K562 (cell line): ENCODE results near the gene TGFB2. TPM values are rescaled to one million over a fixed set of nuclear protein-coding genes. Genes with fewer than 3 reads are reported as not detected.

Experiments used
- ATAC-seq: fragments of 200-7000 bp; cut with Tn5 transposase; 3 replicates; pipeline ENCODE4 v1.9.1; 2020; ENCODE audit warnings: moderate library complexity
- BruUV-seq: library from RNA; stranded (reverse); fragments of 400-500 nt; replicated peaks from 2 replicates; lab custom pipeline; 2021; lab: Mats Ljungman, UMichigan
- CTCF ChIA-PET: fragments of 300-600 bp; formaldehyde crosslinking; extraction: SDS; loops from one replicate; lab custom pipeline; 2021; ENCODE audit warnings: low intra/inter-chr PET ratio; lab: Yijun Ruan, JAX
- POLR2A ChIA-PET: fragments of 300-600, 350-650 bp; sonication (Branson Sonifier 250); formaldehyde crosslinking; extraction: SDS; loops from one replicate; lab custom pipeline; 2021; ENCODE audit warnings: antibody characterized with exemption, inconsistent platforms; lab: Yijun Ruan, JAX
- DNase-seq, 4 experiments: peaks; one replicate each; pipeline versions ENCODE4 v3.0.0 to v3.0.0-alpha.2; 2011 to 2018; ENCODE audit warnings: low spot score in 3 of 4, mixed read lengths in 3 of 4; ENCODE audit errors: extremely low read depth in 1 of 4
- FAIRE-seq: peaks from 2 replicates; lab custom pipeline; 2011; peaks lifted over from hg19 to GRCh38; lab: Jason Lieb, UNC
- H2AFZ ChIP-seq: 2 replicates; pipeline ENCODE4 v1.6.0; 2011; ENCODE audit warnings: low read depth, low read length, control low read depth, inconsistent platforms
- H3K27ac ChIP-seq: fragments of 200-600 bp; 3 replicates; pipeline ENCODE4 v1.8.0; 2011; ENCODE audit warnings: low read depth, mild to moderate bottlenecking, control low read depth, inconsistent platforms, low read length, moderate library complexity, mixed read lengths; ENCODE audit errors: extremely low read depth
- H3K27me3 ChIP-seq, 2 experiments: fragments of 300-600 bp in 1 of 2; 2 replicates in 1 of 2; 3 replicates in 1 of 2; pipeline versions ENCODE4 v1.6.0 to v1.8.0; 2011; ENCODE audit warnings: inconsistent platforms in 2 of 2, low read length in 2 of 2, mild to moderate bottlenecking in 1 of 2, mixed read lengths in 1 of 2, moderate library complexity in 1 of 2; ENCODE audit not compliant: control insufficient read depth in 2 of 2, insufficient read depth in 2 of 2
- H3K36me3 ChIP-seq: fragments of 300-600 bp; 3 replicates; pipeline ENCODE4 v1.8.0; 2011; ENCODE audit warnings: mild to moderate bottlenecking, low read length, inconsistent platforms; ENCODE audit not compliant: control insufficient read depth, insufficient read depth
- H3K4me1 ChIP-seq, 2 experiments: fragments of 200-600 bp in 1 of 2; replicated peaks in 1 of 2; 2 replicates in 1 of 2; 3 replicates in 1 of 2; pipeline versions ENCODE4 v1.5.1 to v1.8.0; 2011; ENCODE audit warnings: inconsistent platforms in 2 of 2, low read length in 2 of 2, mild to moderate bottlenecking in 1 of 2, mixed read lengths in 1 of 2, moderate library complexity in 1 of 2; ENCODE audit not compliant: control insufficient read depth in 2 of 2, insufficient read depth in 2 of 2
- H3K4me2 ChIP-seq: 2 replicates; pipeline ENCODE4 v1.6.1; 2011; ENCODE audit warnings: low read length, control low read depth, inconsistent platforms, mixed read lengths; ENCODE audit not compliant: insufficient read depth
- H3K4me3 ChIP-seq: fragments of 200-600 bp; sonication (generic), shearing (Covaris generic); 2 replicates; pipeline ENCODE4 v1.5.1; 2016; ENCODE audit warnings: control low read depth, inconsistent platforms
- H3K79me2 ChIP-seq: fragments of 200-600 bp; 3 replicates; pipeline ENCODE4 v1.8.0; 2011; ENCODE audit warnings: low read length, inconsistent platforms; ENCODE audit not compliant: control insufficient read depth, insufficient read depth
- H3K9ac ChIP-seq, 2 experiments: 2 replicates each; pipeline versions ENCODE4 v1.6.0 to v1.6.1; 2011; ENCODE audit warnings: low read depth in 2 of 2, low read length in 2 of 2, control low read depth in 1 of 2, inconsistent platforms in 1 of 2, mild to moderate bottlenecking in 1 of 2, mixed read lengths in 1 of 2; ENCODE audit not compliant: insufficient read depth in 1 of 2
- H3K9me1 ChIP-seq: one replicate; pipeline ENCODE4 v1.6.0; 2011; ENCODE audit warnings: inconsistent platforms, mild to moderate bottlenecking, low read length, moderate library complexity; ENCODE audit not compliant: control insufficient read depth, insufficient read depth
- H3K9me3 ChIP-seq: replicated peaks from 2 replicates; pipeline ENCODE4 v1.5.1; 2011; ENCODE audit warnings: low read depth, low read length, inconsistent platforms; ENCODE audit not compliant: control insufficient read depth, insufficient read depth
- H4K20me1 ChIP-seq: replicated peaks from 2 replicates; pipeline ENCODE4 v1.6.1; 2011; ENCODE audit warnings: low read length, inconsistent platforms, mixed read lengths; ENCODE audit not compliant: control insufficient read depth, insufficient read depth
- FOXA1 ChIP-seq: fragments of 450-650 bp; IDR thresholded peaks from 2 replicates; pipeline ENCODE4 v1.6.1; 2016; ENCODE audit warnings: mild to moderate bottlenecking, borderline replicate concordance
- KDM5B ChIP-seq: fragments of 200-600 bp; sonication (generic); IDR thresholded peaks from 2 replicates; pipeline ENCODE4 v1.6.1; 2012; ENCODE audit warnings: low read depth, mild to moderate bottlenecking, moderate library complexity, low read length, control low read depth, inconsistent platforms; ENCODE audit not compliant: insufficient replicate concordance
- LARP7 ChIP-seq: fragments of 450-650 bp; IDR thresholded peaks from 2 replicates; pipeline ENCODE4 v1.6.1; 2016
- MTA3 ChIP-seq: fragments of 450-650 bp; formaldehyde crosslinking; IDR thresholded peaks from 2 replicates; pipeline ENCODE4 v1.6.1; 2017; ENCODE audit warnings: mild to moderate bottlenecking, borderline replicate concordance
- MYC ChIP-seq, 2 experiments: fragments of 250-450 bp in 1 of 2; sonication (Bioruptor Pico) in 1 of 2; IDR thresholded peaks; 2 replicates each; pipeline versions ENCODE4 v1.5.1 to v1.6.1; 2012 to 2021; ENCODE audit warnings: low read depth in 2 of 2, borderline replicate concordance in 1 of 2, improper control_type of control experiment in 1 of 2, low read length in 1 of 2, mild to moderate bottlenecking in 1 of 2, moderate library complexity in 1 of 2
- NFYB ChIP-seq: IDR thresholded peaks from 2 replicates; pipeline ENCODE4 v1.6.1; 2011; ENCODE audit warnings: mild to moderate bottlenecking, moderate library complexity; ENCODE audit not compliant: insufficient read length; ENCODE audit errors: extremely low read depth
- SMAD2 ChIP-seq: fragments of 150-350 bp; IDR thresholded peaks from 2 replicates; pipeline ENCODE4 v1.6.1; 2014; ENCODE audit warnings: low read depth, mild to moderate bottlenecking, low read length
- SMARCE1 ChIP-seq: fragments of 450-650 bp; IDR thresholded peaks from 2 replicates; pipeline ENCODE4 v1.7.1; 2016; ENCODE audit warnings: mild to moderate bottlenecking
- SREBF1 ChIP-seq: fragments of 150-350 bp; IDR thresholded peaks from 2 replicates; pipeline ENCODE4 v1.6.1; 2014; ENCODE audit warnings: antibody characterized with exemption, low read depth, low read length, borderline replicate concordance
- WGBS: fragments of 100-300 bp; shearing (Covaris generic); methylation state at CpG from one replicate; pipeline ENCODE4 v1.1.6; 2016; ENCODE audit warnings: low coverage, mixed read lengths; ENCODE audit not compliant: insufficient coverage; ENCODE audit errors: missing lambda C conversion rate; 5-methylcytosine and 5-hydroxymethylcytosine counted together
- in situ Hi-C: fragments of 300-500 bp; cut with MboI; formaldehyde crosslinking; loops from 4 replicates; pipeline ENCODE4 v1.15.0; 2018; ENCODE audit warnings: inconsistent platforms, mixed read lengths
- intact Hi-C: fragments of 100-400 bp; cut with micrococcal nuclease; formaldehyde crosslinking; loops from 2 replicates; pipeline ENCODE4 v1.14.2; 2022
- polyA plus RNA-seq, 8 experiments: library from polyadenylated mRNA; depleted of rRNA in 4 of 8; stranded (reverse) in 5 of 8; unstranded in 3 of 8; fragments of >200 nt; fragmentation: Nextera tagmentation in 2 of 8; fragmentation: Illumina TruSeq in 1 of 8; extraction: Ambion mirVana in 2 of 8; extraction: Trizol in 1 of 8; gene quantifications; 2 replicates each; pipeline versions ENCODE4 v1.2.1 to v1.2.3, GENCODE V29; 2011 to 2014; ENCODE audit warnings: inconsistent platforms in 1 of 8, missing spikeins in 1 of 8
- total RNA-seq, 7 experiments: library from RNA; depleted of rRNA in 6 of 7; stranded (reverse); fragments of >200 nt in 6 of 7; fragmentation: Illumina TruSeq in 2 of 7; extraction: Trizol in 2 of 7; gene quantifications; 2 replicates each; pipeline versions ENCODE4 v1.2.1 to v1.2.3, GENCODE V29; 2011 to 2021; ENCODE audit warnings: low replicate concordance in 1 of 7

The TGFB2 gene
- total and polyA plus RNA-seq, 9 of the 15 experiments (the other 6 are each of a cell fraction or from before 2014, with no cell fraction given), result 0.03 to 0.41 (median 0.11) TPM; not detected in 3

DNA sequence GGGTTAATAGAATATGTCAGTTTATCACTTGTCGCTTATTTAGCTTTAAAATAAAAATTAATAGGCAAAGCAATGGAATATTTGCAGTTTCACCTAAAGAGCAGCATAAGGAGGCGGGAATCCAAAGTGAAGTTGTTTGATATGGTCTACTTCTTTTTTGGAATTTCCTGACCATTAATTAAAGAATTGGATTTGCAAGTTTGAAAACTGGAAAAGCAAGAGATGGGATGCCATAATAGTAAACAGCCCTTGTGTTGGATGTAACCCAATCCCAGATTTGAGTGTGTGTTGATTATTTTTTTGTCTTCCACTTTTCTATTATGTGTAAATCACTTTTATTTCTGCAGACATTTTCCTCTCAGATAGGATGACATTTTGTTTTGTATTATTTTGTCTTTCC, 98.1 kb downstream of the TGFB2 start:
- Histone ChIP-seq H3K36me3 (no peaks in the 10 kb centered on the region), H3K27me3 (peaks cover 4 to 6% of the 10 kb centered on the region in 2 experiments; a peak in 2 of 5 replicates), H3K27ac (no peak overlapping the region), H2AFZ (no peak overlapping the region), H3K4me3 (no peak overlapping the region), H3K9ac (no peak overlapping the region), H3K9me3 (no peaks in the 10 kb centered on the region), H3K79me2 (no peaks in the 10 kb centered on the region), H3K4me2 (no peak overlapping the region), H3K4me1 (no peaks in the 10 kb centered on the region), H4K20me1 (no peaks in the 10 kb centered on the region), H3K9me1 (no peaks in the 10 kb centered on the region)
- POLR2A ChIA-PET, result no interaction called here
- in situ Hi-C loops, result no loop called here
- 3% methylated on average over 2 of the region's 2 CpGs for WGBS
- CTCF ChIA-PET, result no interaction called here
- ATAC-seq (no peak), DNase-seq (no peak), FAIRE-seq (no peak)
- TF ChIP-seq SREBF1, result no peak
- BruUV-seq, result no TSS peak
- intact Hi-C loops, result no loop called here

DNA sequence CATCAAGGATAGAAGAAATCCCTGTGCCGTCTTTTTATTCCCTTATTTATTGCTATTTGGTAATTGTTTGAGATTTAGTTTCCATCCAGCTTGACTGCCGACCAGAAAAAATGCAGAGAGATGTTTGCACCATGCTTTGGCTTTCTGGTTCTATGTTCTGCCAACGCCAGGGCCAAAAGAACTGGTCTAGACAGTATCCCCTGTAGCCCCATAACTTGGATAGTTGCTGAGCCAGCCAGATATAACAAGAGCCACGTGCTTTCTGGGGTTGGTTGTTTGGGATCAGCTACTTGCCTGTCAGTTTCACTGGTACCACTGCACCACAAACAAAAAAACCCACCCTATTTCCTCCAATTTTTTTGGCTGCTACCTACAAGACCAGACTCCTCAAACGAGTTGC, 99.0 kb downstream of the TGFB2 start:
- Histone ChIP-seq H3K79me2 (no peaks in the 10 kb centered on the region), H3K9me3 (no peaks in the 10 kb centered on the region), H4K20me1 (no peaks in the 10 kb centered on the region), H3K4me1 (no peaks in the 10 kb centered on the region), H3K27ac (no peak overlapping the region), H2AFZ (no peak overlapping the region), H3K4me3 (no peak overlapping the region), H3K9ac (no peak overlapping the region), H3K27me3 (peaks cover 4 to 6% of the 10 kb centered on the region in 2 experiments; a peak in 2 of 5 replicates), H3K36me3 (no peaks in the 10 kb centered on the region), H3K4me2 (no peak overlapping the region), H3K9me1 (no peaks in the 10 kb centered on the region)
- WGBS, result 0% methylated on average over 5 of the region's 5 CpGs
- in situ Hi-C loops (no loop called here), intact Hi-C loops (no loop called here)
- ChIA-PET POLR2A (interaction anchor here (1.0 kb wide), 1 partner anchor 869 kb away, joined by 3 read pairs; no protein-coding TSS in a partner anchor), CTCF (no interaction called here)
- FAIRE-seq (no peak), ATAC-seq (no peak), DNase-seq (no peak)
- no peak for TF ChIP-seq FOXA1
- TF ChIP-seq SMAD2, result no peak
- TF ChIP-seq MTA3, result no peak
- TF ChIP-seq KDM5B, result no peak
- no peak for TF ChIP-seq LARP7
- no peak for TF ChIP-seq SMARCE1
- no peak for TF ChIP-seq MYC (IDR thresholded peaks at IDR 0.05; ENCODE audit: low read depth, low read length)
- TF ChIP-seq MYC (CRISPR knock-in tag; IDR thresholded peaks at IDR 0.05; ENCODE audit: borderline replicate concordance, low read depth), result no peak
- no peak for TF ChIP-seq NFYB
- BruUV-seq, result no TSS peak
